HCEC 1CT (cell line): ENCODE data around the gene TRIAP1.

Source experiments
- DNase-seq: peaks from one replicate; pipeline ENCODE4 v3.0.0-alpha.2; 2017

The TRIAP1 gene

GRCh38 chr12:120425797-120426196 lies 20.4 kb downstream of the TRIAP1 start:
- no peak for DNase-seq

DNA sequence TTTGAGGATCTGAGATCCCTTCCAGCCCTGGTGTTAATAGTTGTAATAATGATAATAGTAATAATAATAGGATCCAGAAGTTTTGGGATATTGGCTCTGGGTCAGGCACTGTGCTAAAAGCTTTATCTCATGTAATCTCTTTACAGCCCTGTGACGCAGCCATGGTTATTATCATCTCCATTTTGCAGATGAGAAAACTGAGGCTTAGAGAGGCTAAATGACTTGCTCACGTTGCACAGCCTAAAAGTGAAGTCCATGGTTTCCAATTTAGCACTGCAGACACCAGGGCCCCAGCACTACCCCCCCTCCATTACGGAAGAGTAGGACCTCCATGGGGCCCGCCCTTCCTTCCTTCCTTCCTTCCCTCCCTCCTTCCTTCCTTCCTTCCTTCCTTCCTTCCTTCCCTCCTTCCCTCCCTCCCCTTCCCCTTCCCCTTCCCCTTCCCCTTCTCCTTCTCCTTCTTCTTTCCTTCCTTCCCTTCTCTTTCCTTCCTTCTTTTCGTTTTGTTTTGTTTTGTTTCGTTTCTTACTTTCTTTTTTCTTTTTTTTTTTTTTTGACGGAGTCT lies 23.2 kb downstream of the TRIAP1 start:
- no peak for DNase-seq

GRCh38 chr12:120421701-120422100 lies 24.5 kb downstream of the TRIAP1 start:
- no peak for DNase-seq

- no peak for DNase-seq
Observed at GRCh38 chr12:120417917-120418580, 28.1 kb downstream of the TRIAP1 start.

DNA sequence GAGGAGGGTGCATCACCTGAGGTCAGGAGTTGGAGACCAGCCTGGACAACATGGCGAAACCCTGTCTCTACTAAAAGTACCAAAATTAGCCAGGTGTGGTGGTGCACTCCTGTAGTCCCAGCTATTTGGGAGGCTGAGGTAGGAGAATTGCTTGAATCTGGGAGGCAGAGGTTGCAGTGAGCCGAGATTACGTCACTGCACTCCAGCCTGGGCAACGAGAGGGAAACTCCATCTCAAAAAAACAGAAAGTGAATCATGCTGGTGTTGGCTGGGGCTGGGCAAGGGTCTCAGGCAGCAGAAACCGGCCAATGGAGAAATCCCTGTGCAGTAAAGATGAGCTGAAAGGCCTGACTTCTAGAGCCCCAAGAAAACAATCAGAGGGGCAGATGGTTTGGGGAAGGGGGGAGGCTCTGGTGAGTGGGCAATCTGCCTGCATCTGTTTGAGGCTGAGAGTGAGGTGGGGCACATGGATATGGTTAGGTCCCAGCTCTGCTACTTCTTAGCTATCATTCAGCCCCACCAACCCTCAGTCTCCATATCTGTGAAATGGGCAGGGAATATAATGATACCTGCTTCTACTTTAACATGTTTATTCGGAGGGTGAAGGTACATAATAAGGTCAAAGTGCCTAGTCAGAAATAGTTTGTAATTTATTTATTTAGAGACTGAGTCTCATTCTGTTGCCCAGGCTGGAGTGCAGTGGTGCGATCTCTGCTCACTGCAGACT lies 29.5 kb downstream of the TRIAP1 start:
- no peak for DNase-seq

GRCh38 chr12:120413901-120414695 lies 32.1 kb downstream of the TRIAP1 start:
- no peak for DNase-seq

- DNase-seq = no peak
Observed at GRCh38 chr12:120412421-120412820, 33.8 kb downstream of the TRIAP1 start.

DNA sequence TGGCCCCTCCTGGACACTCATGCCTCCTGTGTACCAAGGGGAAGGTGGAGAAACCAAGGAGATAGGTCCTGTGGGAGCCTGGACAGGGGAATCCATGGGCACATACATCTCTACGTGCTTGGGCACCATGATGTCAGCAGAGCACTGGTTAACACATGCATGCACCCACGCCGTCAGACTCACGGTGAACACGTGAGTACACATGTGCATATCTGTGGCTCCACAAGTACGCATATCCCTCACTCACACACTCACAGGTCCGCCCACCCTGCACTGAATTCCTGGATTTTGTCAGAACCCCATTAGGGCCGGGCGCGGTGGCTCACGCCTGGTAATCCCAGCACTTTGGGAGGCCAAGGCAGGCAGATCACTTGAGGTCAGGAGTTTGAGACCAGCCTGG lies 37.4 kb downstream of the TRIAP1 start:
- DNase-seq = no peak

DNA sequence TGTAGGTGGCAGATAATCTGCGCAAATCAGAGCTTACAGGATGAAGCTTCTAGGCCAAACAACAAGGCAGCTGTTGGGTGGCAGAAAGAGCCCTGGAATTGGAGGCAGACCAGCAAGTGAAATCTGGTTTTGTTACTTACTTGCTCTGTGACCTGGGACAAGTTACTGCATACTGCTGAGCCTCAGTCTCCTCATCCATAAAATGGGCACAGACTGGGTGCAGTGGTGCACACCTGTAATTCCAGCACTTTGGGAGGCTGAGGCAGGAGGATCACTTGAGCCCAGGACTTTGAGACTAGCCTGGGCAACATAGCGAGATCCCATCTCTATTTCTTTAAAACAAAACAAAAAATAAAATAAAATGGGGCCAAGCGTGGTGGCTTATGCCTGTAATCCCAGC lies 39.6 kb downstream of the TRIAP1 start:
- no peak for DNase-seq

DNA sequence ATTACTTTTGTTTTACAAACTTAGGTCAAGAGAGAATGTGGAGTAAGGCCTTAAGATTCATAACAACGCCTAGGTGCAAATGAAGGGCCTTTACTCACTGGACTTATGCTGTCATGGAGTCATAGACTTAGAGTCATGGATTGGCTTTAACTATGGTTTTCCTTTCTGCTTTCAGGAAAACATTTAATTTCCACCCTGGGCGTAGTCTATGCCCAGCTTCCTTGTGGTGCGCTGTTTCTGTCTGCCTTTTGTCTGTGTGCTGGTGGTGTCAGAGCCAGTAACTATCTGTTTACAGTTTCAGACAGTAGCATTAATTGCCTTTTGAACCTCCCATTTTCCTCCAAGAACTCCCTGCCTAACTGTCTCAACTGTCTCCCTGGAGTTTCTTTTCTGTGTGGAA lies 40.1 kb downstream of the TRIAP1 start:
- DNase-seq = no peak

- no peak for DNase-seq
Observed at GRCh38 chr12:120404271-120404670, 41.9 kb downstream of the TRIAP1 start.

DNA sequence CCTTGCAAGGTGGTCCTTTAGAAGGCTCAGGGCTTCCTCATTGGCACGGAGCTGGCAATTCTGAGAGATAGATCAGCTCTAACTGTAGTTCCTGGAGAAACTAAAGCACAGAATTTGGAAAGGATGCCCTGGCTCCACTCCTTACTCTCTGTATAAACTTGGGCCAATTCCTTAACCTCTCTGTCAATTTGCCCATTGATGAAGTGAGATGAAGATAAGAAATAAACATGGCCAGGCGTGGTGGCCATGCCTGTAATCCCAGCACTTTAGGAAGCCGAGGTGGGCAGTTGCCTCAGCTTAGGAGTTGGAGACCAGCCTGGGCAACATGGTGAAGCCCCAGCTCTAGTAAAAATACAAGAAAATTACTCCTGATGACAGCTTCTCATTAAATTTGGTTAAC lies 42.3 kb downstream of the TRIAP1 start:
- DNase-seq = no peak

- no peak for DNase-seq
Observed at GRCh38 chr12:120402217-120402616, 44.0 kb downstream of the TRIAP1 start.

DNA sequence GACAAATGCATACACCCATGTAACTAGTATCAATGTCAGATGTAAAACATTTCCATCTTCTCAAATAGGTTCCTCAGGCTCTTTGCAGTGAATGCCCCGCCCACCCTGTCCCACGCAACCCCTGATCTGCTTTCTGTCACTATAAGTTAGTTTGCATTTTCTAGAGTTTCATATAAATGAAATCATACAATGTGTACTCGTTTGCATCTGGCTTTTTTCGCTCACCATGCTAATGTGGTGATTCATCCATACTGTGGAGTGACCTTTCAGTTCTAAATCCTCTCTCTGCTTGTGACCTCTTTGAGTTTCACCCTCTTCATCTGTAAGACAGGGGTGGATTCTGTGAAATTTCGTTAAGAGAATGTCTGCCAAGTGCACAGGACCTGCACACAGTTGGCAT lies 46.7 kb downstream of the TRIAP1 start:
- peak; percentile 85 for DNase-seq

GRCh38 chr12:120397824-120398540 lies 48.2 kb downstream of the TRIAP1 start:
- DNase-seq = no peak

DNA sequence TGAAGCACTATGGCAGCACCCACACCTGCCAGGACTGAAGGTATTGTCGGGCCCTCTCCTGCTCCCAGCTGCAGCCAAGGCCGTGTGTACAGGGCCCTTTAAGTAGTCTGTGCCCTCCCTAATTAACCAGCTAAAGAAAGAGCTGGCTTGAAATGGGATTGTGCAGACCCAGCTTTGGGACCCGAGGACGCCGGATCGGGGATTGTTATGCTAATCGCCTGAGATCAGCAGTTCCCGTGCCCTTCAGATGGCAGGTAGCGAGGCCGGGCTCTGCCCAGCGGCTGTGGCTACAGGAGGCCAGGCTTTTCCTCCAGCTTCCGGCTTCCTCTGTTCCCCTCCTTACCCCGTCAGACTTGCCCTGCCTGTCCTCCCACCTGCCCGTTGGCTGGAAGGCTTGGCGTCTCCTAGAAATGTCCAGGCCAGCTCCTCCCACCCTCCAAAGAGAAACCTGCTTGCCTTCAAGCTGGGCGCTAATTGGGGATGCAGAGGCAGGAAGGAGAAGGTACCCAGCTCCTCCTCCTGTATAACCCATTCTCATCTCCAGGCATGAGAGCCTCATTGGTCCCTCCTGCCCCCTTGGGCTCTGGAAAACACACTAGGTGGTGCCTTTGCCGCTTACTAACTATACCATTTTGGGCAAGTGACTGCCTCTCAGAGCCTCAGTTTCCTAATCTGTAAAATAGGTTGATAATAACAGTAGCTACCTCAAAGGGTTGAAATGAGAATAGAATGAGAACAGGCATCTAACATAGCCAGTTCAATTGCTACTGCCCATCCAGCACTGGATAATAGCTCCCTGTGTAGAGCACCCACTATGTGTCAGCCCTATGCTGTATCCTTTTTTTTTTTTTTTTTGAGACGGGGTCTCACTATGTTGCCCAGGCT lies 51.5 kb downstream of the TRIAP1 start:
- no peak for DNase-seq
